Mesenteric fat pad (tissue), 1 donor: Measurements from ENCODE around the gene GPSM3. TPM values are rescaled to one million over a fixed set of nuclear protein-coding genes. Genes with fewer than 3 reads are reported as not detected.
"Not testable (repeated sequence)": the region's sequence is repeated elsewhere in the genome, so short reads cannot be mapped to it uniquely, and the experiment has no call there.

Source experiments
- DNase-seq: peaks from one replicate; pipeline ENCODE4 v3.0.0-alpha.2; 2020; ENCODE audit warnings: low spot score
- total RNA-seq: library from RNA; stranded (reverse); fragmentation: NEBNext Ultra II Directional; extraction: Animal tissue kit (Norgen Biotek cat#: 25700); gene quantifications from one replicate; pipeline ENCODE4 v1.2.1, GENCODE V29; 2021
- donor health status: DM: yes; HTN: yes; CAD: no.

The GPSM3 gene
- total RNA-seq, 1 donor from 2014 or later: 39.2 TPM

DNA sequence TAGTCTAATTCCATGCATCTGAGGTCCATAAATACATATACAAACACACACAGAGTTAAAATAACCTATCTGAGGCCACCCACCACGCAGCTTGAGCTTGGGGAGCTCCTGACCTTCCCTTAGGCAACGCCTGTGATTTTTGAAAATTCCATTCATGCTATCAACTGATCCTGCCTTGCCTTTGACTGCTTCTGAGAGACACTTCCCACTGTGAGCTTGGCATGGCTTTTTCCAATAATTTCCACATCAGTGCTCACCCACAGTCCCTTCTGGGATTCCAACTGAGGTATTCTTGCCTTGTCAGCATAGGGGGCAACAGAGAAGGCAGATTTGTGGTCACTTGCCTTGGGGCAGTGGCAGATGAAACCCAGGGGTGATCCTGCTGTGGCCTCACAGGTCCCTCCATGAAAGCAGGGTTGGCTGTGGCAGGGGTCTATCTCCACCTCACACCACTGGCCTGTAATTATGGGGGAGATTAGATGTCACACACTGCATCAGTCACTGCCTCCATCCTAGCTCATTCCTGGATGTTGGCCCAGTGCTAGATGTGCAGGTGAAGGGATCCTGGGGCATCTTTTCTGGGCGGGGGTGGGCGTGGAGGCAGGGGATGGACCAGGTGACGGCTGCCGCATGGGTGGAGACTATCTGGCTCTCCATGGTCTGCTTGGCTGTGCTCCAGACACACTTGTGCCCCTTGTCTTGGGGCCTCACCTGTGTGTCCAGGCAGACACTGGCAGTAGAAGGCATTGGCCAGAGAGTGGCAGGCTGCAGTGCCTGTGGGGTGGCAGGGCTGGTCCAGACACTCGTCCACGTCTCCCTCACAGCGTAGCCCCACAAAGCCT is 11.2 kb upstream of the GPSM3 start:
- DNase-seq: no peak

GRCh38 chr6:32202186-32202585 is 9.7 kb upstream of the GPSM3 start:
- DNase-seq: no peak

DNA sequence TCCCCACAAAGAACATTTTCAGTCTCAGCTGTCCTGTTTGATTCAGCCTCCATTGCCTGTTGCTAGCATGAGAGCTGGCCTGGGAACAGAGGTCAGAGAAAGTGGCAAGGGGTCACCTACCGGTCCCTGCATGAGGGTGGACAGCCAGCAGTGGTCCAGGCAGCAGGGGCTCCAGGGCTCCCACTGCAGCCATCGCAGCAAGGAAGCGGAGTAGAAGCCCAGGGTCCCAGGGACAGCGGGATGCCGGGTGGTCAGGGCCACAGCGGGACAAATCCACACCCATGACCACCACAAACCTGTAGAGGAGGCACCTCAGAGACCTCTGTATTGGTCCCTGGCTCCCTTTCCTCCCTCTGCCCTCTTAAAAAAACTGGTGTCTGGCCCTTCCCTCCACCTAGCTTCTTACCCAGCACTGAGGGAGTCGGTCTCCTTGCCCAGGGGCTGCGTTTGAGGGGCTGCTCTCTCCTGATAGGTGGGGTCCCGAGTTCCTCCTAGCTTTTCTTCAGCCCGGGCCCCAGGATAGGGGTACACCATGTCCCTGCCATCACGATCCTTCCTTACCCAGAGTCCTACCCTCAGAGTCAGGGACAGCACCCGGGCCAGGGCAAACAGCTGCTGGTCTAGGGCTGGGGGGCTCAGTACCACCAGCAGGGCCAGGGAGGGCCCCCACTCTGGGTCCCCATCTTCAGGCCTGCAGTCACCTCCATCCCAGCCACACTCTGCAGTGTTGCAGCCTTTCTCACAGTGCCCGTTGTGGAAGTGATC is 8.4 kb upstream of the GPSM3 start:
- DNase-seq: no peak

DNA sequence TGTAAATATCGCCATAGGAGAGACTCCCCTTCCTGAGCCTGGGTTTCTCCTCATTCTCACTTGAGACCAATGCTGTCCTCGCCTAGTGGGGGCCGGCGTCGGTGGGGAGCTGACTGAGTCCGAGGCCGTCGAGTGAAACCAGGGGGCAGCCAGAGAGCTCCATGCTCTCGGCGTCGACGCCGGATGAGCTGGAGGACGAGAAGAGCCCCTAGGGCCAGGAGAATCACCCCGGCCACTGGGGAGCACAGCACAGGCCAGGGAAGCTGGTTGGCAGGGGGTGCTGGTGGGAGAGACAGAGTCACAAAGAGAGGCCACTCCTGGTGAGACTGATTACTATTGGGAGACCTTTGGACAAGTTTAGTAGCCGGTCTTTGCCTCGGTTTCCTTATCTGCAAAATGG is 6.4 kb upstream of the GPSM3 start:
- no peak for DNase-seq

- no peak for DNase-seq
Observed at GRCh38 chr6:32198345-32198696, 5.9 kb upstream of the GPSM3 start.

GRCh38 chr6:32196682-32197616 is 4.5 kb upstream of the GPSM3 start:
- DNase-seq: peak; percentile 87

- DNase-seq: peak; percentile 96
Observed at GRCh38 chr6:32195902-32196681, 3.6 kb upstream of the GPSM3 start.

GRCh38 chr6:32195652-32195901 is 3.1 kb upstream of the GPSM3 start:
- DNase-seq: peak; percentile 100

DNA sequence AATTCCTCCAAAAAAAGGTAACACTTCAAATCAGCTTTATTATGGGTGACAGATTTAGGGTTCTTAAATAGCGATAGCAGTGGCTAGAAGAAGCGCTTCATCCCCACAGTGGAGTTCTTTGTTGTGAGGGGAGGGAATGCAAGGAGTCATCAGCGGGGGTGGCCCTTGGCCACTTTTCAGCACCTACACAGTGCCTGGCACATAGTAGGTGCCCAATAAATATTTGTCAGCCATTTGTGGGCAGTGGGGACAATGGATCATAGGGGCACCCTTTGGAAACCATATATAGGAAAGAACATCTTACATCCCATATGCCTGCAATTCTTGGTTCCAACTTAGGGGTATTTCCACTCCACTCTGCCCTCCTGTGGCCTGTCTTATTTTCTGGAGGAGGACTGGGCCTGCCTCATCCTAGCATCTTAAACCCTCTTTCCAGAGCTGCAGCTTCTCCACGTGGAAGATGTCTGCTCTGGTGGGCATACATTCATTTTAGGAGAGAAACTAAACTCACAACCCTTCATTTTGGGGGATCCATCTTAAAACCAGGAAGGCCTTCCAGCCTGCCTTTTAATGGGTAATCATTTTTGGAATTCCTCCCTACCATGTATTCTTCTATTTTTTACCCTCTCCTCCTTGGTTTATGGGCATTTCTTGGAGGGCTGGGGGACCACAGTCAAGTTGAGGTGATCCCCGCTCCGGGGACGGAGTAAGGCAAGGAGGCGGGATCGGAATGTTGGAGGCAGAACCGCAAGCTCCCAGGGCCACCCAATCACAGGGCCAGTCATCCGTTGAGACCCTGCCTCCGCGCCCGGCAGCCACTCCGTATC is 2.6 kb upstream of the GPSM3 start:
- DNase-seq: no peak

DNA sequence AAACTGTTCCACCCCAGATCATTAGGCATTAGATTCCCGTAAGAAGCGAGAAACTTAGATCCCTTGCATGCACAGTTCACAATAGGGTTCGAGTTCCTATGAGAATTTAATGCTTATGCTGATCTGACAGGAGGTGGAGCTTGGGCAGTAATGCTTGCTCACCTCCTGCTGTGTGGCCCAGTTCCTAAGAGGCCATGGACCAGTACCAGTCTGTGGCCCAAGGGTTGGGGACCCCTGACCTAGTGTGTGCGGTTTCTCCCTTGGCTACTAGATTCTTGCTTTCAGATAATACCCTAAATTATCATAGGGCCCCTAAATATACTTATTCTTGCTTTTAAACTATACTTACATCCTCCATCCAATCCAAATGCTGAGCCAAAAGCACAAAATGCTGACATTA is 1.9 kb upstream of the GPSM3 start:
- DNase-seq: no peak

- not testable (repeated sequence) for DNase-seq
Observed at GRCh38 chr6:32193096-32193495, 653 bp upstream of the GPSM3 start.

DNA sequence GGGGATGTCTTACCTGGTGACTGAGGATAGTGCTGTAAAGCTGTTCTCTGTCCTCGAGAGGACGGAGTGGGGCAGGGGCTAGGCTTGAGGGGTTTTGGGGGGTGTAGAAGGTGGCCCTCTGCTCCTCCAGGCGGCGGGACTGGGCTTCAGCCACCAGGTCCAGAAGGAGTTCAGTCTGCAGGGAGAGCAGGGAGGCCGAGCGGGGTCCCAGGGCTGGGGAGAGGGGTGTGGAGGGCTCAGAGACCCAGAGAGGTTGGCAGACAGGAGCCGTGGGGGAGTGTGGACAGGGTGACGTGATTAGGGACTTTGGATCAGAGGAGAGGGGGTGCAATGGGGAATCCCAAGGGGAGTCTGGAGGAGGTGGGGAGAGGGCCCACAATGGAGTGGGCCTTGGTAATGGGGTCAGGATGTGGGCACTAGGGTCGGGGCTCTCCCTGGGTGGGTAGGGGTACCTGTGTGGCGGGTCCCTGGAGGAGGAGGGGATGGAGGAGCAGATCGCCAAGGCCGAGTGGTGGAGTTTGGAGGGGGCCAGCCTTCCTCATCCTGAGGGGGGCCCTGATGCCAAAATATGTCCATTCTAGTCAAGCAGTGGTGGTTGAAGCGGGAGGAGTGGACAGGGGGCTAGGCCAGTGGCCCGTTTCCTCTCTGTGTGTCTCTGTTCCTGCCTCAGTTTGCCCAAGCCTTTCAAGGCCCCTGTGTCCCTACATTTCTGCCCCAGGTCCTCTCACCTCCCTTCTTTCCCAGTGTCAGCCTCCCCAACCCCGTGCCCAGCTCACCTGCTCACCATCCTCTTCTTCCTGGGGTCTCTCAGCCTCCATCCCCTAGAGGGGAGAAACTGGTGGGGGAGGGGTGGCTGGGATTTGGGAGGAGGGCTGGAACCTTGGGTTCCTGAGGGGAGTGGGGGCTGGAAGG is 491 bp downstream of the GPSM3 start:
- DNase-seq: no peak

DNA sequence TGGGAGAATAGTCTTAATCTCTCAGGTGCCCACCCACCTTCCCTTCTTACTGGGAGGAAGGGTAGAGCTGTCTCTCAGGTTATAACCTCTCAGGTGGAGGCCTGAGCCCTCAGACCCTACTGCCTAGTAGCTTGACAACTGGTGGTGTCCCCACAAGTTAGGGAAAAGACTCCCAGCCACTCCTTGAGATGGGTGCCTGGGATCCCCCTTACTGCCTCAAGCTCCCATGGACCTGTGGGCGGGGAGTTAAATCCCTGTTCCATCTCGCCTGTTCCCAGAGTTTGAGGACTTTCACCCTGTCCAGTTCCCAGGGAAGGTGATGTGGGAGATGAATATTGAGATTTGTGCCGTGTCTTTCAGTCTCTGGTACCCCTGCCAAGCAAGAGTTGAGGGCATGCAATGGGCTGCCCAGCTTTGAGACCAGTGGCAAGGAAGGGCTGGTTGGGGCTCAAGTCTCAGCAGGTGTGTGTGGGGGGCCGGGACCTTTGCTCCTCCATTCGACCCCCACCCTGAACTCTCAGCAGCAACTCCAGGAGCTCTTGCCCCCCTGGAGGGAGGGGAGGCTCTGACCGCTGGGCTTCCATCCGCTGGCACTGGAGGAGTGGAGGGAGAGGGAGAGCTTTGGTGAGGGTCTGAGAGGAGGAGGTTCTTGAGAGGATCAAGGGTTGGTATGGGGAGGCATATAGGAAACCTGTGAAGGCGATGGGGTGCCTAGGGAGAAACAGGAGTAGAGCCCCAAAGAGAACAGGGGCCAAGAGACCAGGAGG is 1.3 kb downstream of the GPSM3 start:
- DNase-seq: no peak

GRCh38 chr6:32190054-32190851 is 2.2 kb downstream of the GPSM3 start, which contains the start of gene PBX2:
Gene PBX2 (minus strand): TSS chr6:32190202. CDS start chr6:32189915, 287 bp downstream.
- DNase-seq: no peak

DNA sequence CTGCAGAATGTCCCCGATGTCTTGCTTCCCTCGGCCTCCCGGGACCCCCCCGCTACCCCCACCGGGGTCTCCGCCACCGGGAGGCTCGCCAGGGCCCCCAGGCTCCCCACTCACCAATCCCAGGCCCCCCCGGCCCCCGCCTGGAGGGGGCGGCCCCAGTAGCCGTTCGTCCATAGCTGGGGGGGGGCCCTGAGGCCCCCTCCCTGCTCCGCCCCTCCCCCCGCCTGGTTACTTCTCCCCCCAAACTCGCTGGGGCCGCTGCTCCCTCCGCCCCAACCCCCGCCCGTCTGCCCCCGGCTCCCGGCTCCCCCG is 2.7 kb downstream of the GPSM3 start:
- no peak for DNase-seq

DNA sequence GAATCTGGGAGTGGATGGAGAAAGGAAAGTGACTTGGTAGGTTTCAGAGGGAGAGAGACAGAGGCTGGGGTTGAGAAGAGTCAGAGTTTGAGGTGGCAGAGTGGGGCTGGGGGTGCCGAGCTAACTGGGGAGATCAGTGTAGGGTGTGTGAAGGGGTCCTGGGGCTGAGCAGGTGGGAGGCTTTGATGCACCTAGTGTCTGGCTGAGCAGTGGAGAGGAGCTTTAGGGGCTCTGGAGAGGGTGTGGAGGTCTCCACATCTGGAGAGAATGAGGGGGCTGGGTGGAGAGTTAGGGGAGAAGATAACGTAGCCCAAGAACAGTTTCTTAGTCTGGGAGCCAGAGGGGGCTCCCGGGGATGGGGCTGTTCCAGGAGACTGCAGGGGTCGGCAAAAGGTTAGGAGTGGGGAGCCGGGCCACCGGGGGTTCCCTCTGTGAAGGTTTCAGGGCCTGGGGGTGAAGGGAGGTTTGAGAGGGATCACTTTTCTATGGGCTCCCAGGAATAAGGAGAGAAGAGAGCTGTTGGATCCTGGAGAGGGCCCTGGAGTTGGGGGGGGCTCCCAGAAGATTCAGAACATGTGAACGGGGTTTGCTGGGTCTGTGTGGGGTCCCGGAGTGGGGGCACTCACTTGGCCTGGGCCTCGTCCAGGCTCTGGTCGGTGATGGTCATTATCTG is 3.2 kb downstream of the GPSM3 start:
- DNase-seq: no peak
